Astrocyte (in vitro differentiated cells and primary cell): ENCODE results near the gene MCF2L2. TPM values are rescaled to one million over a fixed set of nuclear protein-coding genes. Genes with fewer than 3 reads are reported as not detected.

ENCODE experiments used
- DNase-seq: peaks from one replicate; pipeline ENCODE4 v3.0.0-alpha.2; 2010; ENCODE audit warnings: low read depth
- FAIRE-seq: peaks from 2 replicates; lab custom pipeline; 2011; peaks lifted over from hg19 to GRCh38; lab: Jason Lieb, UNC
- H2AFZ ChIP-seq: 2 replicates; pipeline ENCODE4 v1.6.0; 2012; ENCODE audit warnings: low read depth, low read length, inconsistent platforms
- H3K27ac ChIP-seq: 2 replicates; pipeline ENCODE4 v1.5.1; 2011; ENCODE audit warnings: low read depth, low read length, inconsistent platforms
- H3K27me3 ChIP-seq: 2 replicates; pipeline ENCODE4 v1.6.0; 2011; ENCODE audit warnings: low read length, inconsistent platforms; ENCODE audit not compliant: insufficient read depth
- H3K36me3 ChIP-seq: 2 replicates; pipeline ENCODE4 v1.5.1; 2011; ENCODE audit warnings: low read length, inconsistent platforms; ENCODE audit not compliant: insufficient read depth
- H3K4me1 ChIP-seq: 2 replicates; pipeline ENCODE4 v1.5.1; 2011; ENCODE audit warnings: low read length, inconsistent platforms; ENCODE audit not compliant: insufficient read depth
- H3K4me2 ChIP-seq: 2 replicates; pipeline ENCODE4 v1.6.0; 2012; ENCODE audit warnings: low read length, inconsistent platforms
- H3K4me3 ChIP-seq: 2 replicates; pipeline ENCODE4 v1.5.1; 2011; ENCODE audit warnings: low read depth, mild to moderate bottlenecking, low read length, inconsistent platforms; ENCODE audit not compliant: insufficient read depth
- H3K79me2 ChIP-seq: 2 replicates; pipeline ENCODE4 v1.6.0; 2012; ENCODE audit warnings: mild to moderate bottlenecking, low read length, inconsistent platforms; ENCODE audit not compliant: insufficient read depth
- H3K9ac ChIP-seq: 2 replicates; pipeline ENCODE4 v1.6.0; 2012; ENCODE audit warnings: mild to moderate bottlenecking, low read length, inconsistent platforms
- H3K9me3 ChIP-seq: 2 replicates; pipeline ENCODE4 v1.5.1; 2012; ENCODE audit warnings: low read depth, mild to moderate bottlenecking, low read length, inconsistent platforms; ENCODE audit not compliant: insufficient read depth
- H4K20me1 ChIP-seq: 2 replicates; pipeline ENCODE4 v1.6.0; 2012; ENCODE audit warnings: low read length, inconsistent platforms; ENCODE audit not compliant: insufficient read depth
- H3K27ac Mint-ChIP-seq: one replicate; pipeline ENCODE4 v1.8.0; 2021; ENCODE audit warnings: mild to moderate bottlenecking, mixed read lengths; ENCODE audit not compliant: unreplicated experiment
- H3K27me3 Mint-ChIP-seq: one replicate; pipeline ENCODE4 v1.8.0; 2021; ENCODE audit warnings: low read depth, mixed read lengths; ENCODE audit not compliant: unreplicated experiment
- H3K36me3 Mint-ChIP-seq: one replicate; pipeline ENCODE4 v1.8.0; 2021; ENCODE audit warnings: low read depth, mixed read lengths; ENCODE audit not compliant: unreplicated experiment
- H3K4me1 Mint-ChIP-seq: one replicate; pipeline ENCODE4 v1.8.0; 2021; ENCODE audit warnings: low read depth, mixed read lengths; ENCODE audit not compliant: unreplicated experiment
- H3K4me3 Mint-ChIP-seq: one replicate; pipeline ENCODE4 v1.8.0; 2021; ENCODE audit warnings: mild to moderate bottlenecking, moderate library complexity, mixed read lengths; ENCODE audit not compliant: unreplicated experiment
- H3K9me3 Mint-ChIP-seq: one replicate; pipeline ENCODE4 v1.8.0; 2021; ENCODE audit warnings: mild to moderate bottlenecking, mixed read lengths; ENCODE audit not compliant: unreplicated experiment
- CTCF ChIP-seq: IDR thresholded peaks from 2 replicates; pipeline ENCODE4 v1.5.1; 2011; ENCODE audit warnings: low read depth, mild to moderate bottlenecking, inconsistent platforms, low read length, moderate library complexity; ENCODE audit not compliant: insufficient read depth
- EZH2 ChIP-seq: IDR thresholded peaks from 2 replicates; pipeline ENCODE4 v1.6.1; 2012; ENCODE audit warnings: mild to moderate bottlenecking, low read length, inconsistent platforms; ENCODE audit not compliant: insufficient read depth
- total RNA-seq: library from RNA; stranded (reverse); gene quantifications from 2 replicates; pipeline ENCODE4 v1.2.1, GENCODE V29; 2021

The MCF2L2 gene
- total RNA-seq, 1 donor from 2014 or later: 0.89 TPM

- H3K27ac ChIP-seq: no peak overlapping the region
- H3K4me2 ChIP-seq: no peak overlapping the region
- Mint-ChIP-seq H3K9me3 (no peaks in the 10 kb centered on the region), H3K4me1 (peaks cover 16% of the 10 kb centered on the region), H3K27me3 (no peaks in the 10 kb centered on the region), H3K27ac (no peak overlapping the region), H3K4me3 (no peak overlapping the region), H3K36me3 (no peaks in the 10 kb centered on the region)
- H3K4me1 ChIP-seq: peaks cover 24% of the 10 kb centered on the region
- H3K79me2 ChIP-seq: peaks cover 41% of the 10 kb centered on the region
- no peaks in the 10 kb centered on the region for H3K27me3 ChIP-seq
- H3K9me3 ChIP-seq: no peaks in the 10 kb centered on the region
- no peak overlapping the region for H2AFZ ChIP-seq
- DNase-seq (no peak), FAIRE-seq (no peak)
- H3K4me3 ChIP-seq: no peak overlapping the region
- H3K9ac ChIP-seq: no peak overlapping the region
- TF ChIP-seq EZH2: no peak
- no peak for TF ChIP-seq CTCF
- no peaks in the 10 kb centered on the region for H4K20me1 ChIP-seq
- H3K36me3 ChIP-seq: no peaks in the 10 kb centered on the region
Observed at GRCh38 chr3:183267140-183267539, 161.3 kb downstream of the MCF2L2 start.

GRCh38 chr3:183266454-183266853, 162.0 kb downstream of the MCF2L2 start:
- no peaks in the 10 kb centered on the region for H3K27me3 ChIP-seq
- peak overlapping the region; percentile 81 for H3K27ac ChIP-seq
- H3K79me2 ChIP-seq: peaks cover 41% of the 10 kb centered on the region
- FAIRE-seq (no peak), DNase-seq (no peak)
- H3K4me3 ChIP-seq: no peak overlapping the region
- H3K27me3 Mint-ChIP-seq: no peaks in the 10 kb centered on the region
- no peaks in the 10 kb centered on the region for H3K9me3 ChIP-seq
- no peaks in the 10 kb centered on the region for H3K9me3 Mint-ChIP-seq
- TF ChIP-seq EZH2: no peak
- no peak for TF ChIP-seq CTCF
- H3K36me3 ChIP-seq: no peaks in the 10 kb centered on the region
- H2AFZ ChIP-seq: no peak overlapping the region
- H3K4me2 ChIP-seq: peak overlapping the region; percentile 82
- no peak overlapping the region for H3K4me3 Mint-ChIP-seq
- peaks cover 16% of the 10 kb centered on the region for H3K4me1 Mint-ChIP-seq
- H3K4me1 ChIP-seq: peaks cover 24% of the 10 kb centered on the region
- H4K20me1 ChIP-seq: no peaks in the 10 kb centered on the region
- H3K27ac Mint-ChIP-seq: no peak overlapping the region
- H3K36me3 Mint-ChIP-seq: no peaks in the 10 kb centered on the region
- H3K9ac ChIP-seq: peak overlapping the region; percentile 50

- no peak overlapping the region for H2AFZ ChIP-seq
- no peak overlapping the region for H3K4me3 Mint-ChIP-seq
- peak; percentile 94 for DNase-seq
- H3K4me1 Mint-ChIP-seq: peaks cover 16% of the 10 kb centered on the region
- peaks cover 41% of the 10 kb centered on the region for H3K79me2 ChIP-seq
- peak overlapping the region; percentile 82 for H3K4me2 ChIP-seq
- no peaks in the 10 kb centered on the region for H3K36me3 Mint-ChIP-seq
- H3K4me1 ChIP-seq: peaks cover 24% of the 10 kb centered on the region
- H3K36me3 ChIP-seq: no peaks in the 10 kb centered on the region
- H3K9me3 ChIP-seq: no peaks in the 10 kb centered on the region
- H3K27me3 Mint-ChIP-seq: no peaks in the 10 kb centered on the region
- TF ChIP-seq EZH2 (no peak), CTCF (no peak)
- no peak overlapping the region for H3K27ac Mint-ChIP-seq
- no peaks in the 10 kb centered on the region for H4K20me1 ChIP-seq
- H3K9me3 Mint-ChIP-seq: no peaks in the 10 kb centered on the region
- no peak for FAIRE-seq
- peak overlapping the region; percentile 24 for H3K4me3 ChIP-seq
- H3K9ac ChIP-seq: peak overlapping the region; percentile 75
- H3K27me3 ChIP-seq: no peaks in the 10 kb centered on the region
- peak overlapping the region; percentile 81 for H3K27ac ChIP-seq
Observed at GRCh38 chr3:183265834-183266417, 162.5 kb downstream of the MCF2L2 start.
